ENCODE measurements around the gene PANK1. TPM values are rescaled to one million over a fixed set of nuclear protein-coding genes. Genes with fewer than 3 reads are reported as not detected.
"Not testable (repeated sequence)": the region's sequence is repeated elsewhere in the genome, so short reads cannot be mapped to it uniquely, and the experiment has no call there.

PANK1 gene
- total and polyA plus RNA-seq, 4 donors = 27.5 to 36.1 (median 34.9) TPM

GRCh38 chr10:89632824-89633223 lies 12.2 kb downstream of the PANK1 start:
- Histone ChIP-seq H3K27ac (ENCODE audit: low read depth, low read length) (no peak overlapping the region), H3K27me3 (ENCODE audit: control insufficient read depth, insufficient read depth, low read length) (no peaks in the 10 kb centered on the region), H3K9me3 (ENCODE audit: control insufficient read depth, insufficient read depth, low read length) (no peaks in the 10 kb centered on the region), H3K36me3 (ENCODE audit: control insufficient read depth, insufficient read depth, low read length) (peaks cover 4% of the 10 kb centered on the region), H3K4me1 (ENCODE audit: control insufficient read depth, insufficient read depth, low read length) (no peaks in the 10 kb centered on the region), H3K4me3 (ENCODE audit: low read depth, low read length) (no peak overlapping the region)
- WGBS (ENCODE audit: insufficient coverage) = no CpG with 5 or more reads among the region's 1 CpG
- no peak for DNase-seq (ENCODE audit: low read depth in 4 of 6, low spot score in 6 of 6)

GRCh38 chr10:89627830-89628229 lies 17.2 kb downstream of the PANK1 start:
- WGBS (ENCODE audit: insufficient coverage) = no CpG with 5 or more reads among the region's 1 CpG
- no peak for DNase-seq (ENCODE audit: low read depth in 4 of 6, low spot score in 6 of 6)
- H3K27ac ChIP-seq (ENCODE audit: low read depth, low read length) = no peak overlapping the region

GRCh38 chr10:89625041-89625765 lies 19.8 kb downstream of the PANK1 start:
- WGBS (ENCODE audit: insufficient coverage) = 20% methylated on average over 1 of the region's 4 CpGs
- H3K9me3 ChIP-seq (ENCODE audit: control insufficient read depth, insufficient read depth, low read length) = no peaks in the 10 kb centered on the region
- H3K36me3 ChIP-seq (ENCODE audit: control insufficient read depth, insufficient read depth, low read length) = no peaks in the 10 kb centered on the region
- no peak for DNase-seq (ENCODE audit: low read depth in 4 of 6, low spot score in 6 of 6)
- no peak overlapping the region for H3K4me3 ChIP-seq (ENCODE audit: low read depth, low read length)
- no peak overlapping the region for H3K27ac ChIP-seq (ENCODE audit: low read depth, low read length)
- H3K4me1 ChIP-seq (ENCODE audit: control insufficient read depth, insufficient read depth, low read length) = no peaks in the 10 kb centered on the region
- H3K27me3 ChIP-seq (ENCODE audit: control insufficient read depth, insufficient read depth, low read length) = no peaks in the 10 kb centered on the region

More at GRCh38 chr10:89627830-89628229, 17.2 kb downstream of the PANK1 start:
- Histone ChIP-seq H3K27me3 (ENCODE audit: control insufficient read depth, insufficient read depth, low read length) (no peaks in the 10 kb centered on the region), H3K9me3 (ENCODE audit: control insufficient read depth, insufficient read depth, low read length) (no peaks in the 10 kb centered on the region), H3K4me3 (ENCODE audit: low read depth, low read length) (no peak overlapping the region), H3K36me3 (ENCODE audit: control insufficient read depth, insufficient read depth, low read length) (no peaks in the 10 kb centered on the region), H3K4me1 (ENCODE audit: control insufficient read depth, insufficient read depth, low read length) (no peaks in the 10 kb centered on the region)

- no peak for DNase-seq (ENCODE audit: low read depth in 4 of 6, low spot score in 6 of 6)
- H3K27ac ChIP-seq (ENCODE audit: low read depth, low read length) = no peak overlapping the region
- no peak overlapping the region for H3K4me3 ChIP-seq (ENCODE audit: low read depth, low read length)
- no peaks in the 10 kb centered on the region for H3K4me1 ChIP-seq (ENCODE audit: control insufficient read depth, insufficient read depth, low read length)
- no peaks in the 10 kb centered on the region for H3K9me3 ChIP-seq (ENCODE audit: control insufficient read depth, insufficient read depth, low read length)
- WGBS (ENCODE audit: insufficient coverage) = no CpG with 5 or more reads among the region's 4 CpGs
- H3K27me3 ChIP-seq (ENCODE audit: control insufficient read depth, insufficient read depth, low read length) = no peaks in the 10 kb centered on the region
- no peaks in the 10 kb centered on the region for H3K36me3 ChIP-seq (ENCODE audit: control insufficient read depth, insufficient read depth, low read length)
Observed at GRCh38 chr10:89624020-89624419, 21.0 kb downstream of the PANK1 start.

GRCh38 chr10:89622151-89622550 lies 22.9 kb downstream of the PANK1 start:
- no peak overlapping the region for H3K27ac ChIP-seq (ENCODE audit: low read depth, low read length)
- H3K4me3 ChIP-seq (ENCODE audit: low read depth, low read length) = no peak overlapping the region
- H3K36me3 ChIP-seq (ENCODE audit: control insufficient read depth, insufficient read depth, low read length) = no peaks in the 10 kb centered on the region
- peak in 1 of 6 donors; percentile 73 for DNase-seq (ENCODE audit: low read depth in 4 of 6, low spot score in 6 of 6)
- H3K27me3 ChIP-seq (ENCODE audit: control insufficient read depth, insufficient read depth, low read length) = no peaks in the 10 kb centered on the region
- H3K9me3 ChIP-seq (ENCODE audit: control insufficient read depth, insufficient read depth, low read length) = no peaks in the 10 kb centered on the region
- H3K4me1 ChIP-seq (ENCODE audit: control insufficient read depth, insufficient read depth, low read length) = no peaks in the 10 kb centered on the region

- Histone ChIP-seq H3K27ac (ENCODE audit: low read depth, low read length) (no peak overlapping the region), H3K4me3 (ENCODE audit: low read depth, low read length) (no peak overlapping the region), H3K36me3 (ENCODE audit: control insufficient read depth, insufficient read depth, low read length) (no peaks in the 10 kb centered on the region), H3K4me1 (ENCODE audit: control insufficient read depth, insufficient read depth, low read length) (peaks cover 3% of the 10 kb centered on the region), H3K9me3 (ENCODE audit: control insufficient read depth, insufficient read depth, low read length) (no peaks in the 10 kb centered on the region), H3K27me3 (ENCODE audit: control insufficient read depth, insufficient read depth, low read length) (no peaks in the 10 kb centered on the region)
- DNase-seq (ENCODE audit: low read depth in 4 of 6, low spot score in 6 of 6) = no peak
- 100% methylated on average over 1 of the region's 3 CpGs for WGBS (ENCODE audit: insufficient coverage)
Observed at GRCh38 chr10:89621438-89621837, 23.6 kb downstream of the PANK1 start.

- H3K9me3 ChIP-seq (ENCODE audit: control insufficient read depth, insufficient read depth, low read length); H3K27me3 ChIP-seq (ENCODE audit: control insufficient read depth, insufficient read depth, low read length); H3K4me1 ChIP-seq (ENCODE audit: control insufficient read depth, insufficient read depth, low read length); H3K4me3 ChIP-seq (ENCODE audit: low read depth, low read length); DNase-seq (ENCODE audit: low read depth in 4 of 6, low spot score in 6 of 6); H3K36me3 ChIP-seq (ENCODE audit: control insufficient read depth, insufficient read depth, low read length); H3K27ac ChIP-seq (ENCODE audit: low read depth, low read length): not testable (repeated sequence)
- WGBS (ENCODE audit: insufficient coverage) = 81% methylated on average over 6 of the region's 6 CpGs
Observed at GRCh38 chr10:89620296-89620695, 24.7 kb downstream of the PANK1 start.

- DNase-seq (ENCODE audit: low read depth in 4 of 6, low spot score in 6 of 6) = no peak
- Histone ChIP-seq H3K27ac (ENCODE audit: low read depth, low read length) (no peak overlapping the region), H3K9me3 (ENCODE audit: control insufficient read depth, insufficient read depth, low read length) (no peaks in the 10 kb centered on the region), H3K4me1 (ENCODE audit: control insufficient read depth, insufficient read depth, low read length) (peaks cover 3% of the 10 kb centered on the region), H3K4me3 (ENCODE audit: low read depth, low read length) (no peak overlapping the region), H3K36me3 (ENCODE audit: control insufficient read depth, insufficient read depth, low read length) (peaks cover 3% of the 10 kb centered on the region), H3K27me3 (ENCODE audit: control insufficient read depth, insufficient read depth, low read length) (no peaks in the 10 kb centered on the region)
- no CpG with 5 or more reads among the region's 1 CpG for WGBS (ENCODE audit: insufficient coverage)
Observed at GRCh38 chr10:89615824-89616223, 29.2 kb downstream of the PANK1 start.

- Histone ChIP-seq H3K36me3 (ENCODE audit: control insufficient read depth, insufficient read depth, low read length) (peaks cover 3% of the 10 kb centered on the region), H3K27me3 (ENCODE audit: control insufficient read depth, insufficient read depth, low read length) (no peaks in the 10 kb centered on the region), H3K4me3 (ENCODE audit: low read depth, low read length) (no peak overlapping the region), H3K9me3 (ENCODE audit: control insufficient read depth, insufficient read depth, low read length) (no peaks in the 10 kb centered on the region), H3K4me1 (ENCODE audit: control insufficient read depth, insufficient read depth, low read length) (peaks cover 3% of the 10 kb centered on the region), H3K27ac (ENCODE audit: low read depth, low read length) (no peak overlapping the region)
- no peak for DNase-seq (ENCODE audit: low read depth in 4 of 6, low spot score in 6 of 6)
- no CpG with 5 or more reads among the region's 3 CpGs for WGBS (ENCODE audit: insufficient coverage)
Observed at GRCh38 chr10:89615112-89615511, 29.9 kb downstream of the PANK1 start.

GRCh38 chr10:89613582-89613981 lies 31.5 kb downstream of the PANK1 start:
- 83% methylated on average over 2 of the region's 3 CpGs for WGBS (ENCODE audit: insufficient coverage)
- Histone ChIP-seq H3K9me3 (ENCODE audit: control insufficient read depth, insufficient read depth, low read length) (no peaks in the 10 kb centered on the region), H3K4me1 (ENCODE audit: control insufficient read depth, insufficient read depth, low read length) (peaks cover 3% of the 10 kb centered on the region), H3K36me3 (ENCODE audit: control insufficient read depth, insufficient read depth, low read length) (peaks cover 9% of the 10 kb centered on the region), H3K4me3 (ENCODE audit: low read depth, low read length) (no peak overlapping the region), H3K27me3 (ENCODE audit: control insufficient read depth, insufficient read depth, low read length) (no peaks in the 10 kb centered on the region), H3K27ac (ENCODE audit: low read depth, low read length) (no peak overlapping the region)
- peak in 1 of 6 donors; percentile 40 for DNase-seq (ENCODE audit: low read depth in 4 of 6, low spot score in 6 of 6)

All from spinal cord (tissue), 10 donors.